Testis (tissue), 3 donors: ENCODE data around the gene ZNF362. TPM values are rescaled to one million over a fixed set of nuclear protein-coding genes. Genes with fewer than 3 reads are reported as not detected.

Experiments used
- DNase-seq: peaks from one replicate; pipeline ENCODE4 v3.0.0-alpha.2; 2019
- H3K27ac ChIP-seq, 2 donors: fragments of 200-600 bp; sonication (generic); one replicate each; pipeline ENCODE4 v1.5.1; 2019
- H3K27me3 ChIP-seq: fragments of 200-600 bp; sonication (generic); one replicate; pipeline ENCODE4 v1.5.1; 2019
- H3K36me3 ChIP-seq: fragments of 200-600 bp; sonication (generic); one replicate; pipeline ENCODE4 v1.5.1; 2017; ENCODE audit warnings: low read depth; ENCODE audit errors: missing control alignments
- H3K4me1 ChIP-seq: fragments of 200-600 bp; sonication (generic); one replicate; pipeline ENCODE4 v1.5.1; 2019
- H3K4me3 ChIP-seq, 2 donors: fragments of 200-600 bp; sonication (generic); one replicate each; pipeline ENCODE4 v1.5.1; 2017 to 2019
- H3K9me3 ChIP-seq: fragments of 200-600 bp; sonication (generic); one replicate; pipeline ENCODE4 v1.5.1; 2017
- POLR2A ChIP-seq: fragments of 450-650 bp; IDR thresholded peaks from one replicate; pipeline ENCODE4 v1.6.1; 2017; ENCODE audit warnings: antibody characterized with exemption, mild to moderate bottlenecking, moderate library complexity
- WGBS, 2 donors: methylation state at CpG; one replicate each; pipeline ENCODE4 v1.1.5; 2018; 5-methylcytosine and 5-hydroxymethylcytosine counted together
- intact Hi-C: fragments of 100-400 bp; cut with DNase I; formaldehyde crosslinking; loops from one replicate; pipeline ENCODE4 v1.15.1; 2023; ENCODE audit warnings: low total_unique reads
- polyA plus RNA-seq: library from polyadenylated mRNA; stranded (reverse); fragments of 350-450 nt; fragmentation: Illumina TruSeq; extraction: RNeasy Lipid Tissue Mini Kit (QIAGEN cat#74804); gene quantifications from one replicate; pipeline ENCODE4 v1.2.3, GENCODE V29; 2014; ENCODE audit warnings: low read depth, low replicate concordance; ENCODE audit not compliant: insufficient read depth
- total RNA-seq, 2 donors: library from RNA; depleted of rRNA; stranded (reverse); fragments of >200 nt; gene quantifications; one replicate each; pipeline ENCODE4 v1.2.3, GENCODE V29; 2016
- TF ChIP-seq, protein P1 (sequence below), 3 experiments: fragments of 450-650 bp in 2 of 3; fragments of 200-600 bp in 1 of 3; sonication (generic) in 1 of 3; IDR thresholded peaks; one replicate each; pipeline ENCODE4 v1.5.1; 2016 to 2019; ENCODE audit warnings: antibody characterized with exemption in 3 of 3, mild to moderate bottlenecking in 2 of 3, moderate library complexity in 1 of 3

ZNF362 gene
- total and polyA plus RNA-seq, 3 donors from 2014 or later, result 16.3 to 28.6 (median 26.6) TPM

GRCh38 chr1:33332881-33333280 is 76.6 kb downstream of the ZNF362 start:
- peaks cover 36% of the 10 kb centered on the region for H3K4me1 ChIP-seq
- H3K27ac ChIP-seq, result no peak overlapping the region
- intact Hi-C loops, result no loop called here
- WGBS, 2 donors, result 73 to 79% methylated on average over 5 of the region's 5 CpGs
- no peaks in the 10 kb centered on the region for H3K27me3 ChIP-seq
- no peak overlapping the region for H3K4me3 ChIP-seq
- DNase-seq, result no peak
- TF ChIP-seq POLR2A, result no peak
- TF ChIP-seq, protein P1, sequence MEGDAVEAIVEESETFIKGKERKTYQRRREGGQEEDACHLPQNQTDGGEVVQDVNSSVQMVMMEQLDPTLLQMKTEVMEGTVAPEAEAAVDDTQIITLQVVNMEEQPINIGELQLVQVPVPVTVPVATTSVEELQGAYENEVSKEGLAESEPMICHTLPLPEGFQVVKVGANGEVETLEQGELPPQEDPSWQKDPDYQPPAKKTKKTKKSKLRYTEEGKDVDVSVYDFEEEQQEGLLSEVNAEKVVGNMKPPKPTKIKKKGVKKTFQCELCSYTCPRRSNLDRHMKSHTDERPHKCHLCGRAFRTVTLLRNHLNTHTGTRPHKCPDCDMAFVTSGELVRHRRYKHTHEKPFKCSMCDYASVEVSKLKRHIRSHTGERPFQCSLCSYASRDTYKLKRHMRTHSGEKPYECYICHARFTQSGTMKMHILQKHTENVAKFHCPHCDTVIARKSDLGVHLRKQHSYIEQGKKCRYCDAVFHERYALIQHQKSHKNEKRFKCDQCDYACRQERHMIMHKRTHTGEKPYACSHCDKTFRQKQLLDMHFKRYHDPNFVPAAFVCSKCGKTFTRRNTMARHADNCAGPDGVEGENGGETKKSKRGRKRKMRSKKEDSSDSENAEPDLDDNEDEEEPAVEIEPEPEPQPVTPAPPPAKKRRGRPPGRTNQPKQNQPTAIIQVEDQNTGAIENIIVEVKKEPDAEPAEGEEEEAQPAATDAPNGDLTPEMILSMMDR (IDR thresholded peaks at IDR 0.05), result no peak
- H3K9me3 ChIP-seq, result no peaks in the 10 kb centered on the region
- H3K36me3 ChIP-seq, result no peaks in the 10 kb centered on the region

GRCh38 chr1:33334081-33334552 is 77.8 kb downstream of the ZNF362 start:
- no peaks in the 10 kb centered on the region for H3K27me3 ChIP-seq
- H3K4me1 ChIP-seq, result peaks cover 46% of the 10 kb centered on the region
- H3K27ac ChIP-seq, result peak overlapping the region in 1 of 2 donors; percentile 7
- peak; percentile 31 for DNase-seq
- intact Hi-C loops, result no loop called here
- H3K36me3 ChIP-seq, result no peaks in the 10 kb centered on the region
- TF ChIP-seq POLR2A, result no peak
- TF ChIP-seq, protein P1 (IDR thresholded peaks at IDR 0.05), result no peak
- no peak overlapping the region for H3K4me3 ChIP-seq
- no peaks in the 10 kb centered on the region for H3K9me3 ChIP-seq
- 45 to 59% methylated on average over 17 of the region's 17 CpGs for WGBS, 2 donors

DNA sequence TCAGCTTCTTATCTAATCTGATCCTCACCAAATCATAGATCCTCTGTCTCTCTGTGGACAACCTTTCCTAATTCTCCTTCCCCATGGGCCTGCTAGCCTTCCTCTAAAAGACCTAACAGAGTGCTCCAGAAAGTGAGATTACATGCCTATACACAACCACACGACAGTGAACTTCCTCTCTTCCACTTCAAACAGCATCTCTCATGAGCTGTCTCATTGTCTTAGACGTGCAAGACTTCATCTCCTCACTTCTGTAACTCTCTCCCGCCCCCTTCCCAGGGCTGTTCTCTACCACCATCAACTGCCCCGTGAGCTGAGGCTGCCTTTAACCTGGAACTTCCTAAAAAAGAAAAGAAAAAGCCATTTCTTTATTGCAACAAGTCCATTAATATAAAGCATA is 78.7 kb downstream of the ZNF362 start:
- H3K4me3 ChIP-seq, result no peak overlapping the region
- intact Hi-C loops, result no loop called here
- DNase-seq, result no peak
- peaks cover 53% of the 10 kb centered on the region for H3K4me1 ChIP-seq
- TF ChIP-seq, protein P1 (IDR thresholded peaks at IDR 0.05), result no peak
- TF ChIP-seq POLR2A, result no peak
- no peaks in the 10 kb centered on the region for H3K36me3 ChIP-seq
- no peak overlapping the region for H3K27ac ChIP-seq
- WGBS, 2 donors, result 51 to 56% methylated on average over 4 of the region's 4 CpGs
- H3K9me3 ChIP-seq, result no peaks in the 10 kb centered on the region
- H3K27me3 ChIP-seq, result no peaks in the 10 kb centered on the region

DNA sequence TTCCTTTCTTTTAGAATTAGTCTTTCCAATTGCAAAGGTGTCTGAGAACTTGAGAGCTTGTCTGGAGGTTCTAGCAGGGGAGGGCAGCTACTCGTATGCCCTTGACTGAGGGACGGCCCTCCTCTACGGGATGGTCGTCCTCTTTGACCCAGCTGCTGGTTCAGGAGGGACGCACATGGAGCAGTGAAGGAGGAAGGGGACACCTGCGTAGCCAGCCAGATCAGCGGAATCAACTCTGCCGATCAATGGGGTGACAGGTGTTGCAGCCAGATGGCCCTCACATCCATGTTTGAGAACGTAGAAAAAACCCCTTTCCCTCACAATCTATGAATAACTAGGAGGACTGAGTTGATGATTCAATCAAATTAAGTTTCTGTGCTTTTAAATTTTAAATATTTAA is 80.3 kb downstream of the ZNF362 start:
- WGBS, 2 donors, result 63 to 83% methylated on average over 9 of the region's 9 CpGs
- Histone ChIP-seq H3K36me3 (no peaks in the 10 kb centered on the region), H3K4me3 (no peak overlapping the region), H3K27ac (no peak overlapping the region), H3K27me3 (no peaks in the 10 kb centered on the region), H3K4me1 (peaks cover 68% of the 10 kb centered on the region), H3K9me3 (no peaks in the 10 kb centered on the region)
- intact Hi-C loops, result no loop called here
- no peak for DNase-seq
- TF ChIP-seq, protein P1 (IDR thresholded peaks at IDR 0.05), result no peak
- TF ChIP-seq POLR2A, result no peak

DNA sequence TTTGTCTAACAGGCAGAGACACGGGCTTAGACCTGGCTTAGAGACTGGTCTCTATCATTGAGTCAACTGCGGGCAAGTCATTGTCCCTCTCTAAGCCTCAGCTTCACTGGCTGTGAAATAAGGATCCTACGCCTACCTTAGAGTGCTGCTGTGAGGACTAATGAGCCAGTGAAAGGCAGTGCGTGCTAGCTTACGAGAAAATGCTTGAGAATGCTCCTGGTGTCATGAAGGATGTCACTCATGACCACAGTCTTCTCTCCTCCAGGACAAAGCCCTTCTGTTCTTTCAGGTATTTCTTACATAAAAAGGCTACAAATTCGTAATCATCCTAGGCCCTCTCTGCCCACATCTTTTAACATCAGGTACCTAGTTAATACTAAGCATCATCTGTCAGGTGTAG is 81.1 kb downstream of the ZNF362 start:
- peak overlapping the region; percentile 66 to 75 for H3K27ac ChIP-seq
- peaks cover 68% of the 10 kb centered on the region for H3K4me1 ChIP-seq
- 80 to 93% methylated on average over 6 of the region's 6 CpGs for WGBS, 2 donors
- no peaks in the 10 kb centered on the region for H3K36me3 ChIP-seq
- H3K9me3 ChIP-seq, result no peaks in the 10 kb centered on the region
- no peak for TF ChIP-seq POLR2A
- TF ChIP-seq, protein P1 (IDR thresholded peaks at IDR 0.05), result no peak
- H3K4me3 ChIP-seq, result no peak overlapping the region
- intact Hi-C loops, result no loop called here
- no peaks in the 10 kb centered on the region for H3K27me3 ChIP-seq
- DNase-seq, result no peak
